Astrocyte of the cerebellum (primary cell): ENCODE measurements around the gene CA10.

ENCODE experiments used
- DNase-seq: peaks from one replicate; pipeline ENCODE4 v3.0.0-alpha.2; 2011; ENCODE audit warnings: low read depth
- H3K4me3 ChIP-seq: 2 replicates; pipeline ENCODE4 v1.5.1; 2011; ENCODE audit warnings: mild to moderate bottlenecking, low read depth, low read length, moderate library complexity
- in situ Hi-C: cut with HindIII; loops from 2 replicates; pipeline ENCODE4 v1.10.0; 2017; ENCODE audit warnings: low sequenced_read_pairs
- TF ChIP-seq, protein P1 (sequence below): IDR thresholded peaks from 2 replicates; pipeline ENCODE4 v1.5.1; 2012; ENCODE audit warnings: low read length, low read depth, moderate library complexity, mild to moderate bottlenecking; ENCODE audit errors: missing control alignments

The CA10 gene

DNA sequence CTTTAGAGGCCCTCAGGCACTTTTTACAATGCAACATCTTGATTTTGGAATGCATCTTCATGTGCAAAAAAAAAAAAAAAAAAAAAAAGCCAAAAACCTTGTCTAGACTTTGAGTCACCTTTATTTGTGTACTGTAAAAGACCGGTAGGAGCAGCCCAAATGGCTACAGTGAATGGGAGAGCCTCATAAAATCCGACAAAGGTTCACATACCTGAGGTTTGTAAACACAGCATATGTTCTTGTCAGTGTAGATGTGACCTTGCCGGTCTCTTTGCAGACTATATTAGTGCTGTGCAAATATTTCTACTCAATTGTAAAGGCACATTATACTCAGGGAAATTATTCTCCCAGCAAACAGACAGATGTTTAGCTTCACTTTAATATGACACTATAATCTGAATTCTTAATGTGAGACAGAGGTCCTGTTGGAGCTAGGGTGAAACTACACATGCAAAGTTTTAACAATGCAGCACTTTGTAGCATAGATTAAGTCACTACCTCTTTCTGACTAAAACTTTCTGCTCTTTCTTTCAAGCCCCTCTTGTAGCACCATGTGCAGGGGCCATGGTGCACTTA is 211.3 kb downstream of the CA10 start:
- DNase-seq: no peak
- TF ChIP-seq, protein P1, sequence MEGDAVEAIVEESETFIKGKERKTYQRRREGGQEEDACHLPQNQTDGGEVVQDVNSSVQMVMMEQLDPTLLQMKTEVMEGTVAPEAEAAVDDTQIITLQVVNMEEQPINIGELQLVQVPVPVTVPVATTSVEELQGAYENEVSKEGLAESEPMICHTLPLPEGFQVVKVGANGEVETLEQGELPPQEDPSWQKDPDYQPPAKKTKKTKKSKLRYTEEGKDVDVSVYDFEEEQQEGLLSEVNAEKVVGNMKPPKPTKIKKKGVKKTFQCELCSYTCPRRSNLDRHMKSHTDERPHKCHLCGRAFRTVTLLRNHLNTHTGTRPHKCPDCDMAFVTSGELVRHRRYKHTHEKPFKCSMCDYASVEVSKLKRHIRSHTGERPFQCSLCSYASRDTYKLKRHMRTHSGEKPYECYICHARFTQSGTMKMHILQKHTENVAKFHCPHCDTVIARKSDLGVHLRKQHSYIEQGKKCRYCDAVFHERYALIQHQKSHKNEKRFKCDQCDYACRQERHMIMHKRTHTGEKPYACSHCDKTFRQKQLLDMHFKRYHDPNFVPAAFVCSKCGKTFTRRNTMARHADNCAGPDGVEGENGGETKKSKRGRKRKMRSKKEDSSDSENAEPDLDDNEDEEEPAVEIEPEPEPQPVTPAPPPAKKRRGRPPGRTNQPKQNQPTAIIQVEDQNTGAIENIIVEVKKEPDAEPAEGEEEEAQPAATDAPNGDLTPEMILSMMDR: no peak
- in situ Hi-C loops: no loop called here
- H3K4me3 ChIP-seq: no peak overlapping the region

DNA sequence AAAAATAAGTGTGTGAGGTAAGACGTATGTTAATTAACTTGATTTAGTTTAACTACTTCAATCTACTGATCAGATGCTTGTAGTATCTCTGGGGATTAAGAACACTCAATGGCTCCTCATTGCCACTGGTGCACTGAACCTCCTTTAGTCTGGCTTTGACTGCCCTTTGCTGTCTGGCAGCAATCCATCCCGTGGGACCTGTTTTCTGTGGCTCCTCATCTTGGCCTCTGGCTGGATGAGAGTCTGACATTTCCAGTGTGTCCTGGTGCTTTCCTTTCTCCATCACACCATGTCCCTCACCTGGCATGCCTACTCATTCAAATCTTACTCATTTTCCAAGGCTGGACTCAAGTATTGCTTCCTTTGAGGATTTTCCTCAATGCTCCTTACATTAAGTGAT is 212.2 kb downstream of the CA10 start:
- in situ Hi-C loops: no loop called here
- no peak overlapping the region for H3K4me3 ChIP-seq
- no peak for DNase-seq
- TF ChIP-seq, protein P1: no peak

DNA sequence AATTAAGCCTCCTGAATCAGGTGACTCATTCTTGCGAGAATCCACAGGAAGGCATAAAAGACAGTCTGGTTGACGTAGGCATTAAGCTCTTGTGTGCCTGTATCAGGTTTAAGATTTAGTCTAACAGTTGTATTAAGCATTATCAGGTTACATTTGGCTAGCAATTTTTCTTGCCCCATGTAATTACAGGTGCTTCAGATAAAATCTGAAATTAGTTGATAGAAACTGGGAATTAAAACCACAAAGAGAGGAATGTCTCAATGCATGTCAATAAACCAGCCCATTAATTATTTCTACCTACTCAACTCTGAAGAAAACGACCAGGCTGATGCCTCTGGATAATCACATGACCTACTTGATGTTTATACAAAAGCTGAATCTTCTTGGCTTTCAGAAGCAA is 217.2 kb downstream of the CA10 start:
- in situ Hi-C loops: no loop called here
- no peak for DNase-seq
- TF ChIP-seq, protein P1: no peak
- H3K4me3 ChIP-seq: no peak overlapping the region

DNA sequence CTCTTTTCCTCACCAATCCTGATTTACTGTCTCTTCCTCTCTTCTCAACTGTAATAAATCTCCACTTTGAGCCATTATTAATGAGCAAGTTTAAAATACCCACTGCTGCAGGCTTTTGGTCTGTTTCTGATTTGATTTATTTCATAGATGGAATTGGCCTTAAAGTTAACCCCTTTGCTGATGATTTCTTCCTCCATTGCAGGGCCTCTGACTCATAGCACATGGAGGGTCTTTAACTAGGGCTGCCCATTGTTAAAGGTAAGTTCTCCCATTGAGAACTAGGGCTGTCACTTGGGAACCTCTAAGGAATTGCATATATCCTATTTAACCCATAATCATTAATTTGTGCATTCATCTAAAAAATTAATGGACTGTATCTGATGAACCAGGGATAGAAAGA is 221.2 kb downstream of the CA10 start:
- DNase-seq: no peak
- TF ChIP-seq, protein P1: no peak
- H3K4me3 ChIP-seq: no peak overlapping the region
- in situ Hi-C loops: no loop called here

DNA sequence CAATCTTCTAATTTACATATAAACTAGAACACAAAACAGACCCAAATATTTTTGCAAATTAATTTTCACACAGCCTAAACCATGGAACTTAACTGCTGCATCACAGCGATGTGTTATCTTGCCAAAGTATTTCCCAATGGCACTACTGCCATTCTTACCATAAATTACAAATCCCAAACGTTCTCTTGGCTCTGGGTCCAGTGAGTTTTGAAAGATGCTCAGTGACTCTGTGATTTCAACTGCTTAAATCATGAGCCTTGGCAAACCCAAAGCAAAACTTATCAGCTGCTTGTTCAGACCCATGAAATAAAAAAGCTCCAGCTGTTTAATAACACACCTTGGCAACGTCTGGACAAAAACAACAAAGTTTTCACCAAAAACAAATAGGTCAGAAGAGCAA is 223.0 kb downstream of the CA10 start:
- no peak overlapping the region for H3K4me3 ChIP-seq
- in situ Hi-C loops: no loop called here
- no peak for DNase-seq
- TF ChIP-seq, protein P1: no peak

DNA sequence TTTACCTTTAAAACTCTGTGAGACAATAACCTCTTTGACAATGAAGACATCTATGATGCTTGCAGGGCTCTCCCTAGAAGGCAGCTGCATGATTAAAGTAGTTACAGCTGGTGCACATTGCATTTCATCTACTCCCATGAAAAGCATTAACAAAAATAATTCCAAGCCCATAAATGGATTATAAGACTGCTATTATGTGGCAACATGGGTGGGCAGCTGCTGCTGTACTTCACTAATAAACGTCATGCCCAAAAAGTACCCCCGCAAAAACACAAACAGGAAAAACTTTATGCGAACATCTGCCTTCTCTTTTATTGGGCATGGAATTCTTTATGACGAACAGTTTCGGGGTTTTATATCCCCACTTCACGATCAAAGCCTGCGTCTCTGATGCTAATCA is 224.9 kb downstream of the CA10 start:
- in situ Hi-C loops: no loop called here
- no peak overlapping the region for H3K4me3 ChIP-seq
- DNase-seq: no peak
- TF ChIP-seq, protein P1: no peak

DNA sequence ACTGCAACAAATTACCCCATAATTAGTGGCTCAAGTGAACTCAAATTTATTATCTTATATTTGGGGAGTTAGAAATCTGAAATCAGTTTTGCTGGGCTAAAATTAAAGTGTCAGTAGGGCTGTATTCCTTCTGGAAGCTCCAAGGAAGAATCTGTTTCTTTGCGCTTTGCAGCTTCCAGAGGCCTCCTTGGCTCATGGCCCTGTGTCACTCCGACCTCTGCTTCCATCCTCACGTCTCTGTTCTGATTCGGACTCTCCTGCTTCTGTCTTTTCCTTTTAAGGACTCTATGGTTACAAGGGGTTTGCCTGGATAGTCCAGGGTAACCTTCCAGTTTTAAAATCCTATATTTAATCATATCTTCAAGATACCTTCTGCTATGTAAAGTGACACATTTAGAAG is 232.1 kb downstream of the CA10 start:
- H3K4me3 ChIP-seq: no peak overlapping the region
- no peak for DNase-seq
- TF ChIP-seq, protein P1: no peak
- in situ Hi-C loops: no loop called here
